B cell (primary cell): ENCODE measurements around the gene LAMTOR2. TPM values are rescaled to one million over a fixed set of nuclear protein-coding genes. Genes with fewer than 3 reads are reported as not detected.

Source experiments
- ATAC-seq: fragments of 200-7000 bp; cut with Tn5 transposase; one replicate; pipeline ENCODE4 v1.10.0; 2021; ENCODE audit warnings: low read depth, mild to moderate bottlenecking, moderate number of reproducible peaks, moderate library complexity
- CTCF ChIA-PET: fragments of 350-600 bp; sonication (Branson Sonifier 250); formaldehyde crosslinking; loops from one replicate; lab custom pipeline; 2021; ENCODE audit warnings: antibody characterized with exemption, inconsistent platforms; lab: Charles Lee
- POLR2A ChIA-PET: fragments of 350-600 bp; sonication (Branson Sonifier 250); formaldehyde crosslinking; loops from one replicate; lab custom pipeline; 2021; ENCODE audit warnings: antibody characterized with exemption; lab: Charles Lee
- DNase-seq: peaks from one replicate; pipeline ENCODE4 v3.0.0; 2013
- H2AFZ ChIP-seq: 2 replicates; pipeline ENCODE4 v1.6.1; 2012; ENCODE audit warnings: mild to moderate bottlenecking, low read depth, low read length; ENCODE audit not compliant: insufficient read depth, poor library complexity, severe bottlenecking
- H3K27ac ChIP-seq, 2 donors: 1 replicate in 1 of 2; 2 replicates in 1 of 2; pipeline ENCODE4 v1.5.1; 2012 to 2013; ENCODE audit warnings: low read length in 2 of 2, mild to moderate bottlenecking in 2 of 2, moderate library complexity in 1 of 2
- H3K27me3 ChIP-seq, 4 experiments: fragments of 200-600 bp in 1 of 4; sonication (generic) in 1 of 4; replicated peaks in 1 of 4; 1 replicate in 2 of 4; 2 replicates in 2 of 4; pipeline versions ENCODE4 v1.6.1 to v1.7.0; 2013 to 2016; ENCODE audit warnings: low read length in 3 of 4, mild to moderate bottlenecking in 2 of 4, mixed read lengths in 1 of 4, moderate library complexity in 1 of 4; ENCODE audit not compliant: insufficient read depth in 4 of 4, control insufficient read depth in 3 of 4; ENCODE audit errors: control extremely low read depth in 1 of 4
- H3K36me3 ChIP-seq, 2 experiments: replicated peaks in 1 of 2; 1 replicate in 1 of 2; 2 replicates in 1 of 2; pipeline versions ENCODE4 v1.6.1 to v1.7.1; 2013; ENCODE audit warnings: low read length in 1 of 2; ENCODE audit not compliant: insufficient read depth in 2 of 2, control insufficient read depth in 1 of 2; ENCODE audit errors: control extremely low read depth in 1 of 2, extremely low read depth in 1 of 2
- H3K4me1 ChIP-seq, 2 donors: fragments of 200-600 bp in 1 of 2; sonication (generic) in 1 of 2; 1 replicate in 1 of 2; 2 replicates in 1 of 2; pipeline versions ENCODE4 v1.5.1 to v1.6.1; 2013 to 2017; ENCODE audit warnings: low read length in 2 of 2; ENCODE audit not compliant: control insufficient read depth in 2 of 2, insufficient read depth in 2 of 2
- H3K4me2 ChIP-seq: replicated peaks from 2 replicates; pipeline ENCODE3; 2012; ENCODE audit warnings: mild to moderate bottlenecking, low read depth, low read length; ENCODE audit not compliant: poor library complexity, severe bottlenecking
- H3K4me3 ChIP-seq, 5 experiments: fragments of 200-600 bp in 1 of 5; sonication (generic) in 1 of 5; 1 replicate in 3 of 5; 2 replicates in 2 of 5; pipeline versions ENCODE4 v1.5.1 to v1.7.0; 2011 to 2016; ENCODE audit warnings: low read length in 4 of 5, mild to moderate bottlenecking in 4 of 5, low read depth in 2 of 5, control low read depth in 1 of 5, moderate library complexity in 1 of 5; ENCODE audit not compliant: insufficient read depth in 1 of 5; ENCODE audit errors: control extremely low read depth in 1 of 5, extremely low read depth in 1 of 5
- H3K79me2 ChIP-seq: fragments of 200-600 bp; sonication (generic); one replicate; pipeline ENCODE4 v1.6.0; 2016; ENCODE audit warnings: low read length; ENCODE audit not compliant: control insufficient read depth, insufficient read depth
- H3K9ac ChIP-seq: fragments of 200-600 bp; sonication (generic); 2 replicates; pipeline ENCODE4 v1.6.1; 2017; ENCODE audit warnings: mild to moderate bottlenecking, low read length, moderate library complexity
- H3K9me3 ChIP-seq, 3 donors: one replicate each; pipeline versions ENCODE4 v1.6.1 to v1.7.1; 2013; ENCODE audit warnings: low read length in 2 of 3; ENCODE audit not compliant: control insufficient read depth in 2 of 3, insufficient read depth in 1 of 3; ENCODE audit errors: control extremely low read depth in 1 of 3
- H4K20me1 ChIP-seq: 2 replicates; pipeline ENCODE4 v1.6.0; 2012; ENCODE audit warnings: mild to moderate bottlenecking, low read length; ENCODE audit not compliant: insufficient read depth, control insufficient read depth, poor library complexity, severe bottlenecking
- H3K27ac Mint-ChIP-seq: one replicate; pipeline ENCODE4 v1.8.0; 2021; ENCODE audit warnings: mixed read lengths
- H3K27me3 Mint-ChIP-seq: one replicate; pipeline ENCODE4 v1.8.0; 2021; ENCODE audit warnings: mixed read lengths
- H3K4me1 Mint-ChIP-seq: one replicate; pipeline ENCODE4 v1.8.0; 2021; ENCODE audit warnings: mixed read lengths
- H3K4me3 Mint-ChIP-seq: one replicate; pipeline ENCODE4 v1.8.0; 2021; ENCODE audit warnings: mixed read lengths
- H3K9me3 Mint-ChIP-seq: one replicate; pipeline ENCODE4 v1.8.0; 2022; ENCODE audit warnings: mixed read lengths; ENCODE audit not compliant: insufficient read depth
- CTCF ChIP-seq: fragments of 200-600 bp; IDR thresholded peaks from one replicate; pipeline ENCODE4 v1.8.0; 2022; ENCODE audit warnings: antibody characterized with exemption, mild to moderate bottlenecking
- EZH2 ChIP-seq: IDR thresholded peaks from 2 replicates; pipeline ENCODE4 v1.6.1; 2012; ENCODE audit warnings: borderline replicate concordance, low read depth, mild to moderate bottlenecking, moderate library complexity, low read length; ENCODE audit not compliant: insufficient read depth, poor library complexity, severe bottlenecking
- WGBS: methylation state at CpG from one replicate; pipeline ENCODE4 v1.1.5; 2013; ENCODE audit warnings: missing lambda C conversion rate; ENCODE audit not compliant: insufficient coverage; 5-methylcytosine and 5-hydroxymethylcytosine counted together
- intact Hi-C: fragments of 100-400 bp; cut with micrococcal nuclease; formaldehyde crosslinking; loops from one replicate; pipeline ENCODE4 v1.10.0; 2022
- polyA plus RNA-seq: library from polyadenylated mRNA; depleted of rRNA; stranded (reverse); fragments of >200 nt; gene quantifications from 2 replicates; pipeline ENCODE4 v1.2.3, GENCODE V29; 2012
- total RNA-seq, 2 donors: library from RNA; stranded (reverse); fragments of 120-200 nt in 1 of 2; gene quantifications; 1 replicate in 1 of 2; 2 replicates in 1 of 2; pipeline versions ENCODE4 v1.2.3 to v1.2.4, GENCODE V29; 2013 to 2022

Gene LAMTOR2
- total and polyA plus RNA-seq, 2 donors (not counting 1 experiment from before 2014, with no cell fraction given), result 31.5 to 55.9 TPM

- ChIA-PET POLR2A (no interaction called here), CTCF (interaction anchor here (0.6 kb wide), 1 partner anchor 31 kb away, joined by 3 read pairs; no protein-coding TSS in a partner anchor)
- no peak overlapping the region for H2AFZ ChIP-seq
- peaks cover 4% of the 10 kb centered on the region for H3K4me1 Mint-ChIP-seq
- peaks cover 0 to under 1% of the 10 kb centered on the region in 2 donors for H3K4me1 ChIP-seq
- H3K9ac ChIP-seq, result no peak overlapping the region
- H3K27ac Mint-ChIP-seq, result no peak overlapping the region
- H3K27me3 Mint-ChIP-seq, result no peaks in the 10 kb centered on the region
- no peaks in the 10 kb centered on the region for H3K9me3 ChIP-seq
- no peak for DNase-seq
- H3K9me3 Mint-ChIP-seq, result no peaks in the 10 kb centered on the region
- no peaks in the 10 kb centered on the region for H3K79me2 ChIP-seq
- no peaks in the 10 kb centered on the region for H4K20me1 ChIP-seq
- H3K4me3 ChIP-seq, result no peak overlapping the region
- no peak overlapping the region for H3K27ac ChIP-seq
- no peak for ATAC-seq
- TF ChIP-seq CTCF, result no peak
- TF ChIP-seq EZH2, result no peak
- no peak overlapping the region for H3K4me2 ChIP-seq
- intact Hi-C loops, result no loop called here
- no peak overlapping the region for H3K4me3 Mint-ChIP-seq
- H3K36me3 ChIP-seq, result peaks cover 5 to 34% of the 10 kb centered on the region in 2 experiments
- WGBS, result 96% methylated on average over 5 of the region's 7 CpGs
- H3K27me3 ChIP-seq, result no peaks in the 10 kb centered on the region
Measured at GRCh38 chr1:156006666-156007376, 47.8 kb upstream of the LAMTOR2 start.

DNA sequence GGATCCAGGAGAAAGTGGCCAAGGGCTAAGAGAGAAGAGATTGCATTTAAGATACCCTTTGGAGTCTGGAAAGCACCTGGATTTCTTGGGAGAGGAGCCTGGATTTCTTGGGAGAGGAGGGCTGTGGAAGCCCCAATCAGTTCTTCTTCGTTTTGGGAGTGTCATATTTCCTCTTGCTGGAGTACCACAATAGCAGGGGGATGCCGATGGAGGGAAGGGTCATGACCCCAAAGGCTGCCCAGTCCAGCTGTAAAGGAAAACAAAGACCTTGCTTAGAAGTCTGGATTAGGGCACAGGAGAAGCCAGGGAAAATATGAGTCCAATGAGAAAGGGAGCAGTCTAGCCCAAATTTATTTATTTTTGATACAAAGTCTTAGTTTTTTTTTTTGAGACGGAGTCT, 45.2 kb upstream of the LAMTOR2 start:
- no peaks in the 10 kb centered on the region for H3K27me3 ChIP-seq
- H3K79me2 ChIP-seq, result peaks cover 5% of the 10 kb centered on the region
- TF ChIP-seq EZH2, result no peak
- no peak for TF ChIP-seq CTCF
- H3K4me1 ChIP-seq, result peaks cover 6 to 20% of the 10 kb centered on the region in 2 donors
- DNase-seq, result no peak
- H3K9me3 ChIP-seq, result no peaks in the 10 kb centered on the region
- POLR2A ChIA-PET, result no interaction called here
- intact Hi-C loops, result no loop called here
- no peak overlapping the region for H3K9ac ChIP-seq
- H2AFZ ChIP-seq, result no peak overlapping the region
- no peak overlapping the region for H3K27ac Mint-ChIP-seq
- WGBS, result 83% methylated on average over 3 of the region's 3 CpGs
- no peak overlapping the region for H3K4me3 Mint-ChIP-seq
- no peak overlapping the region for H3K4me2 ChIP-seq
- no peaks in the 10 kb centered on the region for H3K9me3 Mint-ChIP-seq
- ATAC-seq, result no peak
- no peak overlapping the region for H3K27ac ChIP-seq
- H3K4me1 Mint-ChIP-seq, result peaks cover 19% of the 10 kb centered on the region
- peaks cover 17 to 59% of the 10 kb centered on the region in 2 experiments for H3K36me3 ChIP-seq
- CTCF ChIA-PET, result no interaction called here
- no peaks in the 10 kb centered on the region for H3K27me3 Mint-ChIP-seq
- no peak overlapping the region for H3K4me3 ChIP-seq
- H4K20me1 ChIP-seq, result peaks cover 5% of the 10 kb centered on the region
